Uterus (tissue), 2 donors: ENCODE data around the gene PRTFDC1.

Experiments used
- CTCF ChIP-seq, 4 experiments: fragments of 200-600 bp in 2 of 4; fragments of 450-650 bp in 2 of 4; sonication (generic) in 2 of 4; IDR thresholded peaks; one replicate each; pipeline ENCODE4 v1.5.1; 2016 to 2019; ENCODE audit warnings: antibody characterized with exemption in 4 of 4, mild to moderate bottlenecking in 2 of 4, moderate library complexity in 1 of 4
- POLR2A ChIP-seq, 2 donors: fragments of 450-650 bp; IDR thresholded peaks; one replicate each; pipeline ENCODE4 v1.6.1; 2016; ENCODE audit warnings: antibody characterized with exemption in 2 of 2, mild to moderate bottlenecking in 1 of 2, moderate library complexity in 1 of 2

GRCh38 chr10:24826009-24826408 lies 126.4 kb downstream of the PRTFDC1 start:
- TF ChIP-seq POLR2A (IDR thresholded peaks at IDR 0.05): no peak
- no peak for TF ChIP-seq CTCF (IDR thresholded peaks at IDR 0.05)
